ENCODE measurements around the gene BRPF1.
A peak's percentile ranks its signal among the peaks of the same experiment; 100 is the strongest.

The BRPF1 gene

DNA sequence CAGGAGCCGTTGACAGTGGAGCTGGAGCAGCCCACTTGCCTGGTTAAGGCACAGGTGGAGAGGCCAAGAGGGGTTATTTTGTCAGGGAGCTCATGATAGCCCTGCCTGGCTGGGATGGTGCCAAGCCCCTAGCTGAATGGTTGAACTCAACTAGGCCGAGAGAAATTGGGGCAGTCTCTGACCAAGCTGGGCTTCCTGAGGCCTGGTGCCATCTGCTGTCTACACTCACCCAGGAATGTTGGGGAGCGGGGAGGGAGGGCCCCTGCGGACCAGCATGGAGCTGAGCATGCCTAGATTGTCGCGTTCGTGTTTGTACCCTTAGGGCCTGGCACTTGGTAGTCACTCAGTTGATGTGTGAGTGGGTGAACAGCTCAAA is 1.2 kb downstream of the BRPF1 start:
- DNase-seq = no peak

DNA sequence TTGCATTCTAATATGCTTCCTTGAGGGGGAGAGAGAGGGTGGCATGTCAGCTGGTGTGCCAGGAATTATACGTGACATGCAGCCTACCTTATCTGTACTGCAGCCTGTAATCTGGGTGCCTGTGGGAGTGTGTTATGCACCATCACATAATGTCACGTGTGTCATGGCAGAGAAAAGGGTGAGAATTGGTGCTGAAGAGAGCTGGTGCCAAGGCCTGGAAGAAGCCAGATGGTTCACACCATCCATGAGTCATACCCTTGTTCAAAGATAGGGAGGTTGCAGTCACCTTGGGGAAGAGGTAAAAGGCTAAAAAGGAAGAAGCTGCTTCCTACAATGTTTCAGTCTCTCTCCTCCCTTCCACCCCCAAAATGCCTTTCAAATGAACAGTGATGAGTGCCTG is 5.3 kb downstream of the BRPF1 start:
- DNase-seq = no peak

DNA sequence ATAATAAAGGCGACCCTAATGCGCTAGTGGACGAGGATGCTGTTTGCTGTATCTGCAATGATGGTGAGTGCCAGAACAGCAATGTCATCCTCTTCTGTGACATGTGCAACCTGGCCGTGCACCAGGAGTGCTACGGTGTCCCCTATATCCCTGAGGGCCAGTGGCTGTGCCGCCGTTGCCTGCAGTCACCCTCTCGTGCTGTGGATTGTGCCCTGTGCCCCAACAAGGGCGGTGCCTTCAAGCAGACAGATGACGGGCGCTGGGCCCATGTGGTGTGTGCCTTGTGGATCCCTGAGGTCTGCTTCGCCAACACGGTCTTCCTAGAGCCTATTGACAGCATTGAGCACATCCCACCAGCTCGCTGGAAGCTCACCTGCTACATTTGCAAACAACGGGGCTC is 7.6 kb downstream of the BRPF1 start:
- no peak for DNase-seq

DNA sequence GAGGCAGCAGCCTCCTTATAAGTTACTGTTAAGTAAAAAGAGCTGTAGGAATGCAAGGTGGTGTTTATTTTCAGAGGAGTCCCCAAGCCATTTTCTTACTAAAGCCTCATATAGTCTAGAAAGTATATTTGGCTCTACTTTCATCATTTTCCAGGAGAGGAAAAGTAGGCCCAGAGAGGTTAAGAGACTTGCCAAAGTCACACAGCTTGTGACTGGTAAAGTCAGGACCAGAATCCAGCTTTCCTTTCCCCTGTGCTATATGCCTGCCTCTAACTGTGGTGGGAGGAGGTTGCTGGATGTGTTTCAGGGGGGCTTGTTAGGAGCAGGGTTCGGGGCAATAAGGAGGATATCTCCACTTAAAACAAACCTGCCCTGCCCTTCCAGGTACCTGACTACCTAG is 11.0 kb downstream of the BRPF1 start:
- no peak for DNase-seq

DNA sequence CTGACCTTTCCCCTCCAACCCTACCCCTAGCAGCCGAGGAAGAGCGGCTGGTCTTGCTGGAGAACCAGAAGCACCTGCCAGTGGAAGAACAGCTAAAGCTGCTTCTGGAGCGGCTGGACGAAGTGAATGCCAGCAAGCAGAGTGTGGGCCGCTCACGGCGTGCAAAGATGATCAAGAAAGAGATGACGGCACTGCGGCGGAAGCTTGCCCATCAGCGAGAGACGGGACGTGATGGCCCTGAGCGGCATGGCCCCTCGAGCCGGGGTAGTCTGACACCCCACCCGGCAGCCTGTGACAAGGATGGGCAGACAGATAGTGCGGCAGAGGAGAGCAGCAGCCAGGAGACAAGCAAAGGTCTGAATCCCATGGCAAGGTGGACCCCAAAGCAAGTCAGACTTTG is 12.0 kb downstream of the BRPF1 start:
- no peak for DNase-seq

DNA sequence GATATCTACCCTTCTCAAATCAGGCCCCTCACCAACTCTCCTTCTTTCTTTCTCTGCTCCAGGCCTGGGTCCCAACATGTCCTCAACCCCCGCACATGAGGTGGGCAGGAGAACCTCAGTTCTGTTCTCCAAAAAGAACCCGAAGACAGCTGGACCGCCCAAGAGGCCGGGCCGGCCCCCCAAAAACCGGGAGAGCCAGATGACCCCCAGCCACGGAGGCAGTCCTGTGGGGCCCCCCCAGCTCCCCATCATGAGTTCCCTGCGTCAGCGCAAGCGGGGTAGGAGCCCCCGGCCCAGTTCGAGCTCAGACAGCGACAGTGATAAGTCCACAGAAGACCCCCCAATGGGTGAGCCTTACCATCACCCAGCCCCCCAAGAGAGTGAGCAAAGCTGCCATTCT is 12.6 kb downstream of the BRPF1 start:
- DNase-seq = no peak

DNA sequence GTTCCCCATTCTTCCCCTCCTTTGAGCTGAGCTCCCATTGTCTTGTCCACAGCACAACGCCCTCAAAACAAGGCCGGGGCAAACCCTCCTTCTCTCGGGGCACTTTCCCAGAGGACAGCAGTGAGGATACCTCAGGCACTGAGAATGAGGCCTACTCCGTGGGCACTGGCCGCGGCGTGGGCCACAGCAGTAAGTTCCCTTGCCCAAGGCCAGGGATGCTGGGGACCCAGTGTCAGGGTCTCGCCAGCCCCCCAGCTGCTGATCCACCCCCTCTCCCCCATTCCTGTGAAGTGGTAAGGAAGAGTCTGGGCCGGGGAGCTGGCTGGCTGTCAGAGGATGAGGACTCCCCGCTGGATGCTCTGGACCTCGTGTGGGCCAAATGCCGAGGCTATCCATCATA is 14.0 kb downstream of the BRPF1 start:
- no peak for DNase-seq

DNA sequence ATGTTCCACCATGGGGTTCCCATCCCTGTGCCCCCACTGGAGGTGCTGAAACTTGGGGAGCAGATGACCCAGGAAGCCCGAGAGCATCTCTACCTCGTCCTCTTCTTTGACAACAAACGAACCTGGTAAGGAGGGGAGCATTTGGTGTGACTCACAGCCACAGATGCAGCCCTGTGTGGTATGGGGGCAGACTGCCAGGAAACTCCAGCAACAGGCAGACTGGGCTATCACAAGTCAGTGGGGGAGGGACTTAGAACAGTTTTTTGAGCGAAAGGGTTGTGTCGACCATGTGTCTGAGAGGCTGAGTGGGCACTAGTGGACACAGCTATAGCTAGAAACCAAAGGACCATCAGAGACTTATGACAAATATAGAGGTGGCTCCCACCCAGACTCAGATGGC is 14.8 kb downstream of the BRPF1 start:
- DNase-seq = no peak

DNA sequence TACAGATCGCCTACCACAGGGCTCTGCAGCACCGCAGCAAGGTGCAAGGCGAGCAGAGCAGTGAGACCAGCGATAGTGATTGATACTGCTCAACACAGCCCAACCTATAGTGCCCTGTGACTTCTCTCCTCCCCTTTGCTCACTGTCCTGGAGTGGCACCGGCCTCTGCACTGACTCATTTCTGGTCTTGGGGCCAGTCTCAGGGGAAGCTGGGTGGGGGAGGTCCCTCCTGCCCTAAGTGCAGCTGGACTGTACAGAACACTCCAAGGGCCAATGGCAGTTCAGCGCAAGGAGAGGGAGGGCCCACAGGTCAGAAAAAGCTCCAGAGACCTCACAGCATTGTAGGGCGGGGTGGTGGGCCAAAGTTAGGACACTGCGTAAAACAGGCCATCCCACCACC is 15.7 kb downstream of the BRPF1 start:
- no peak for DNase-seq

DNA sequence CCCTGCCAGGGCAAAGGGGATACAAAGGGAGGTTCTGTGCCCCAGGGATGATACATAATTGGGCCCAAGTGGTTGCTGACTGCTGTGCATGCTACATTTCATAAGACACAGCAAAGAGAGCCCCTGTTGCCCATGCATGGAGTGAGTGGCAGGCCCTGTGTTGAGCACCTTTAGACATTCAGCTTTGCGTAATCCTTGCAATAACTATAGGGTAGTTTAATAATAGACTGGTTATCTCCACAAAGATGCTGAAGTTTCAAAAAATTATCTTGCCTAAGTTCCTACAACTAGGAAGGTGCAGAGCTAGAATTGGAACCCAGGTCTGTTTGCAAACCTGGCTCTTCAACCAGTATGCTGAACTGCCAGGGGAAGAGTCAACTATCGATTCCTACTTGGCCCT is 16.5 kb downstream of the BRPF1 start:
- no peak for DNase-seq

DNA sequence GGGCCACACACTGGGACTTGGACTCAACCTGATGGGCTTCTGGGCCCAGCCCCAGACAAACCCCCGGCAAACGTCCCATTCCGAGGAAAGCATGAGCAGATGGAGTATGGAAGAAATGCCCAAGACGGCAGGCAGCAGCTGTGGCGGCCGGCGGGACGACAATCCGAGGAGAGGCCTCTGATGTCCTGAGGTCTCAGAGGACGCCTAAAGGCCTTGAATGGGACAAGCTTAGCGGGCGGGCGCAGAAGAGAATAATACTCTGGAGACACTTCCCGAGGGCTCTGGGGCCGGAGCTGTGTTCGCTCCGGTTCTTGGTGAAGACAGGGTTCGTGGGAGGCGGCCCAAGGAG is 17.7 kb downstream of the BRPF1 start:
- no peak for DNase-seq

DNA sequence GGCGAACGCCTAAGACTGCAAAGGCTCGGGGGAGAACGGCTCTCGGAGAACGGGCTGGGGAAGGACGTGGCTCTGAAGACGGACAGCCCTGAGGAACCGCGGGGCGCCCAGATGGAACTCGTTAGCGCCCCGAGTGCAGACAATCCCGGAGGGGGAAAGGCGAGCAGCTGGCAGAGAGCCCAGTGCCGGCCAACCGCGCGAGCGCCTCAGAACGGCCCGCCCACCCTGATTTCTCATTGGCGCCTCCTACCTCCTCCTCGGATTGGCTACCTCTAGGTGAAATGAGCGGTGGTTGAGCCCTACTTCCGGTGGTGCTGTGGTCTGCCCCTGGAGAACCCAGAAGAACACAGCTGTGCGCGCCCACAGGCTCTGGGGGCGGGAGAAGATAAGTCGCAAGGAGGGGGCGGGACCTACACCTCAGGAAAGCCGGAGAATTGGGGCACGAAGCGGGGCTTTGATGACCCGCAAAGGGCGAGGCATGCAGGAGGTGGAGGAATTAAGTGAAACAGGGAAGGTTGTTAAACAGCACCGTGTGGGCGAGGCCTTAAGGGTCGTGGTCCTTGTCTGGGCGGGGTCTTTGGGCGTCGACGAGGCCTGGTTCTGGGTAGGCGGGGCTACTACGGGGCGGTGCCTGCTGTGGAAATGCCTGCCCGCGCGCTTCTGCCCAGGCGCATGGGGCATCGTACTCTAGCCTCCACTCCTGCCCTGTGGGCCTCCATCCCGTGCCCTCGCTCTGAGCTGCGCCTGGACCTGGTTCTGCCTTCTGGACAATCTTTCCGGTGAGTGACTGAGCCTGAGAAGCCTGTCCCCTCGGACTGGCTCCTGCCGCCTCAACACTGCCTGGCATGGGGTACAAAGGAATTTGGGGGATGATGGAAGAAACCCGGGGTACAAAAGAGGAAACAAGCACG is 18.4 kb downstream of the BRPF1 start, which contains the start of gene OGG1:
TSS of gene OGG1 (plus strand) at position 308 of the 911 bp plus-strand sequence. CDS start at position 643, 335 bp downstream.
- DNase-seq = peak; percentile 90

DNA sequence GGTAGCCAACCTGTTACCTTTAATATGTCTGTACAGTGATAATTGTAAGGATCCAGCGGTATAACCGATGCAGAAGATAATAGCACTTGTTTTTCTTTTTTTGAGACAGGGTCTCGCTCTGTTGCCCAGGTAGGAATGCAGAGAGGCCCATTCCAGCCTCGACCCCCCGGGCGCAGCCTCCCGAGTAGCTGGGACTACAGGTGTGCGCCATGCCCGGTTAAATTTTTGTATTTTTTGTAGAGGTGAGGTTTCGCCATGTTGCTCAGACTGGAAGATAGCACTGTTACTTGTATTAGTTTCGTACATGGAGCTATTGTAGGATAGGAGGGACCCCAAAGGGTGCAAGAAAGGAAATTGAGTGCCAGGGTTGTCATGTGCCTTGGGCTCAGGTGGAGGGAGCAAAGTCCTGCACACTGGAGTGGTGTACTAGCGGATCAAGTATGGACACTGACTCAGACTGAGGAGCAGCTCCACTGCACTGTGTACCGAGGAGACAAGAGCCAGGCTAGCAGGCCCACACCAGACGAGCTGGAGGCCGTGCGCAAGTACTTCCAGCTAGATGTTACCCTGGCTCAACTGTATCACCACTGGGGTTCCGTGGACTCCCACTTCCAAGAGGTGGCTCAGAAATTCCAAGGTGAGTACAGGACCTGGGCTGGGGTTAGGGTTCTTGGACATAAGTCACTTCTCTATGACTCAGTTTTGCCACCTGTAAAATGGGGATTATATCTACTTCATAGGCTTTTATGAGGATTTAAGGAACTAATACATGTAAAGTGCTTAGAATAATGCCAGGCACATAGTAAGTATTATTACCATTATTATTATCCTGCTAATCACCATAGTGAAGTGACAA is 19.2 kb downstream of the BRPF1 start:
- no peak for DNase-seq

DNA sequence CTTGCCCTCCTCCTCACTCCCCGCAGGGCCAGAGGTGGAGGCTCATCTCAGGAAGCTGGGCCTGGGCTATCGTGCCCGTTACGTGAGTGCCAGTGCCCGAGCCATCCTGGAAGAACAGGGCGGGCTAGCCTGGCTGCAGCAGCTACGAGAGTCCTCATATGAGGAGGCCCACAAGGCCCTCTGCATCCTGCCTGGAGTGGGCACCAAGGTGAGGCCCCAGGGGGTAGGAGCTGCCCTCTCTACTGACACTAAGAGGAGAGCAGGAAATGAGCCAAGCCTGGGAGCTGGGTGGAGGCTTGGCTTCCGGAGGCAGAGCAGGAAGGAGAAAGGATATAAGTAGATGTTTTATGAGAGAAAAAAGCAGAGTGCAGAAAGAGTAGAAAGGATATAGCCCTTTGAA is 23.1 kb downstream of the BRPF1 start:
- DNase-seq = no peak

DNA sequence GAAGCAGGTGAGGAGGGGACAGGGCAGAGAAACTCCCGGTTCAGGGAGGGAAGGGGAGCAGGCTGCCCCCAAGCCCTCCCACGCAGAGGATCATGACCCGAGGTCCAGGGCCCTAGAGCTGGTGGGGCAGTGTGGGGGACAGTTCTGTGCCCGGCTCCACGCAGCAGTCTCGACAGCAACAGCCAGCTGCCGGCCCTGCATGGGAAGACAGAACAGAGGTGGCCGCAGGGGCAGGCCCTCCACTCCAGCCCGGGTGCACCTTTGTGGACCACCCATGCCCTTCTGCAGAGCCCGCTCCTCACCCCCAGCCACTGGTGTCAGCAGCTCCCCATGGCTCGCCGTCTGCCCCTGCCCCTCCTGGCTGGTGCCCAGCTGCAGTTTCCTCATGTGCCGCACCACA is 25.9 kb downstream of the BRPF1 start:
- no peak for DNase-seq

DNA sequence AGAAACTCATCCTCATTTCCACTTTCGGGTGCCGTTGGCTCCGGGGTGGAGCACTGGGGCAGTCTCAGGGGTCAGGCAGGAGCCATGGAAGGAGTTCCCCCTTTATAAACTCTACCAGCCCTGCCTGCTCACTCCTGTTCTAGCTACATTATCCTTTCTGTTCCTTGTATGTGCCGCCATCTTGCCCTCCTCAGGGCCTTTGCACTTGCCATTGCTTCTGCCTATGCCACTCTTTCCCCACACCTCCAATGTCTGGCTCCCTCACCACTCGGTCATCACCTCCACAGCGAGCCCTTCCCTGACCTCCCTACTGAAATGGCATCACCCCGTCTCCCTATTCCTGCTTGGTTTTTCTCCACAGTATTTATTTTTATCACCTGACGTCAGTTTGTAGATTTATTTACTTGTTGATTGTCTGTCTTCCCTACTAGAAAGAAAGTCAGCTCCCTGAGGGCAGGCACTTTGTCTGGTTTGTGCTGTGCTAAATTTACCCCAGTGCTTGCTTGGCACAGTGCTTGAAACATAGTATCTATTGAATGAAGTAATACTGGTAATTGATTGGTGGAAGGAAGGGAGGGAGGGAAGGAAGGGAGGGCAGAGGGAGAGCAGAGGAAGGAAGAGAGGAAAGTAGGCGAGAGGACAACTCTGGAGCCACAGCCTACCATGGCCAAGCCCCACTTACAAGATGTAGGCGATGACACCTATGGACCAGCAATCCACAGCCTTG is 29.4 kb downstream of the BRPF1 start:
- no peak for DNase-seq

DNA sequence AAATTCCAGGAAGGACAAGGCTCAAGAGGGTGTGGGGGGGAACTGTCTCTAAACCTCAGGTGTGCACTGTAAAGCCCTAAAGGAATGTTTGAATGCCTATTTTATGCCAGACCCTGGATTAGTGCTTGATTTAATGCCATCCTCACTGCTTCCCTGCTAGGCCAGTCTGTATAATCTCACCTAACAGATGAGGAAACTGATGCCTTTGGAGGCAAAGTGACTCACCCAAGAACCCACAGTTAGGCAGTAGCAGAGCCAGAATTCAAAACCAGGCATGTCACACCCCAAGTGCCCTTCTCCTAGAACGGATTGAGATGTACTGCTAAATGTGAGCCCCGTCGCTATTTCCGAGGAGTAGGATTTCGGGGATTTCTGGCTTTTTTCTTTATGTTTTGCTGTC is 30.4 kb downstream of the BRPF1 start:
- DNase-seq = no peak

DNA sequence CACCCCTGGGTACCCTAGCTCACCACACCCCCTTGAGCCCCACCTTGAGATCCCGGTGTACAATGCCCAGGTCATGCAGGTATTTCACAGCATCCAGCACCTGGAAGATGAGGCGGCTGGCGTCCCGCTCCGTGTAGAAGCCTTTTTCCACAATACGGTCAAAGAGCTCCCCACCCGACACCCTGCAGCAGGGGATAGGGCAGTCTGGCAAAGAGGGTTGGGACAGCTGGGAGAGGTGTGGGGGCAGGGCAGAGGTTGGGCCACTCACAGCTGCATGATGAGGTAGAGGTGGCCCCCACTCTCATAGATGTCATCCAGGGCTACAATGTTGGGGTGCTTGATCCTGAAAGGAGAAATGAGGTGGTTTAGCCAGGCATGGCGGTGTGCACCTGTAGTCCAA is 31.3 kb downstream of the BRPF1 start:
- no peak for DNase-seq

DNA sequence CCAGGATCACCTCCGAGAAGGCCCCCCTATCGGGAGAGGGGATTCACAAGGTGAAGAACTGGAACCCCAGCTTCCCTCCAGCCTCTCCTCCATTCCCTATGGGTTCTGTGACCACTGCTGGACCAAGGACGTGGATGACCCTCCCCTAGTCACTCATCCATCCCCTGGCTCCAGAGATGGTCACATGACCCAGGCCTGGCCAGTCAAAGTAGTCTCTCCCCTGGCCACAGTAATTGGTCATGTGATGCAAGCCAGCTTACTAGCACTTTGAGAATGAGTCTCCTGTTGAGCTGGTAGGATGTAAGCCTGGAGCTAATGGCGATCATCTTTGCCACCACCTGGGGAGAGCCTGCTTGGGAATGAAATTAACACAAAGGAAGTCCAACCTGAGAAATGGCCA is 34.3 kb downstream of the BRPF1 start:
- no peak for DNase-seq

DNA sequence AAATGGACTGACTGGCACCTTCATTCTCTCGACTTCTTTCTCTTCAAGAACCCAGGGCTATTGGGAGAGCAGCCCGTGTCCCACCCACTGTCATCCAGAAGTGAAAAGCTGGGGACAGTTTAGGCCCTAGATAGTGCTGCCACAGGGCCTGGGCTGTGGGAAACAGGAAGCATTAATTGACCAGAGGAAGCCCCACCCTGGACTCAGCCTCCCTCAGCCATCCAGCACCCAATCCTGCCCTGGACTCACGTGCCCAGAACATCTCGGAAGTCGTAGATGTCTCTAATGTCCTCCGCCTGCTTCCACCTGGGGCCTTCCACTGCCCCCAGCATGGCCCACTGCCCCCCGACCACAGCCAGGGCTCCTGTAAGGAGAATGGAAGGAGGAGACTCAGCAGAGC is 35.9 kb downstream of the BRPF1 start:
- no peak for DNase-seq

DNA sequence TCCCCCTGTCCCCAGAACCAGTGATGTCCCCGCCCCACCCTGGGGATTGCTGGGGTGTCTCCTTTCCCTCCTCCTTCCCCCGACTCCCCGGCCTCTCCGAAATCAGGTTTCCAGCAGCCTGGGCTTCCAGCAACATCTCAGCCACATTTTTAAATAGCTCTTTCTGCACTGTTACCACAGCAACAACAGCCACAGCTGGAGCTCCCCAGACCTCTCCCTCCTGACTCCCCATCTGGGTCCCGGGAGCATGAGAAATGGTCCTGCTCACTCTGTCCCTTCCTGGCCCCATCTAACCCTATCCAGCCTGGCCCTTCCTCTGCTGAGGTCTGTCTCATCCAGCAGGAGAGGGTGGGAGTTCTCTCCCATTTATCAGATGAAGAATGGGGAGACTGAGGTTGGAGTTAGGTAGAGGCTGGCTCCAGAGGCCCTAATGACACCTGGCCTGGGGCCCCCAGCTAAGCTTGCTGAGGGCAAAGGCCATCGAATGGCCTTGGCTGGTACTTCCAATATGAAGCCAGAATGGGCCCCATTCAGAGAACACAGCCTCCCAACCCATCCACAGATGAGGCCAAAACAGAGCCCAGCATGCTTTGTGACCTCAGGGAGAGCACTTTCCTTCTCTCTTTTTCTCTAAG is 36.7 kb downstream of the BRPF1 start:
- DNase-seq = no peak

DNA sequence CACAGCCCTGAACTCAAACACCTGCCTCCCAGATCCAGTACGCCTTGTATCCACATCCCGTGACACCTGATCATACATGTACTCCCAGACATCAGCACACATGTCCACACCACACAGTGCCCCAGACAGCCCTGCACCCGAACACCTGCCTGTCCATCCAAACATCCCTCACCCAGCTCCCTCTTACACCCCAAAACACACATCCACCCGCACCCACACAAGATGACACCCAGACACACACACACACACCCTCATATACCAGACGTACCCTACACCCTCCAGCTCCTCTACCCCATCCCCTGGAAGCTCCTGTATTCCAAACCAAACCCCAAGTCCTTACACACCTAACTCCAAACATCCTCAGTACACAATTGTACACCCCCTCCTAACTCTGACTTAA is 37.5 kb downstream of the BRPF1 start:
- no peak for DNase-seq
